Body of pancreas (tissue), 4 donors: ENCODE results near the gene OR12D3.

ENCODE experiments used
- CTCF ChIP-seq, 7 experiments: fragments of 450-650 bp in 4 of 7; fragments of 200-600 bp in 3 of 7; sonication (generic) in 3 of 7; IDR thresholded peaks; one replicate each; pipeline ENCODE4 v1.5.1; 2016 to 2019; ENCODE audit warnings: antibody characterized with exemption in 7 of 7
- POLR2A ChIP-seq, 3 donors: fragments of 450-650 bp; IDR thresholded peaks; one replicate each; pipeline ENCODE4 v1.6.1; 2016; ENCODE audit warnings: antibody characterized with exemption in 3 of 3, mild to moderate bottlenecking in 2 of 3

- no peak for TF ChIP-seq CTCF (IDR thresholded peaks at IDR 0.05)
- TF ChIP-seq POLR2A (IDR thresholded peaks at IDR 0.05) = no peak
These were observed 13.4 kb upstream of the OR12D3 start for GRCh38 chr6:29388533-29388932.
